DND-41 (cell line): Measurements from ENCODE around the gene LRP5.

Experiments used
- EZH2 ChIP-seq: IDR thresholded peaks from 3 replicates; pipeline ENCODE4 v1.6.1; 2012; ENCODE audit warnings: borderline replicate concordance, low read depth, mild to moderate bottlenecking, moderate library complexity, low read length, inconsistent platforms; ENCODE audit not compliant: severe bottlenecking
- TF ChIP-seq, protein P1 (sequence below): IDR thresholded peaks from 2 replicates; pipeline ENCODE4 v1.5.1; 2012; ENCODE audit warnings: borderline replicate concordance, low read length, moderate library complexity, mild to moderate bottlenecking; ENCODE audit not compliant: poor library complexity, severe bottlenecking; ENCODE audit errors: extremely low read depth

DNA sequence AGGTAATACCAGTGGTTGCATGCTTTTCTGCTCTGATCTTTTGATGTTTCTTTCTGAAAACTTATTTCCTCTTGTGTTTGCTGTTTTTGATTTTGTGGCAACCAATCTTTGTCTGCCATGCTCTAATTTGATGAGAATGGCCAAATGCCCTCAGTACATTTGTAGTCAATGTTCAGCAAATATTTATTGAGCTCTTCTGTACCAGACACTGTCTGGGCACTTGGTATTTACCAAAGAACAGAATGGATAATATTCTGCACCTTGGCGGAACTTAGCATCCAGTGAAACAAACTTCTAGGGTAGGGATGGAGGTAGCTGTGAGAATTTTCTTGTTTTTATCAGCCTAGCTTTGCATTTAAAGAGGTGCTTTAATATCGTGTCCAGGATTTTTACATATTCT lies 167.8 kb downstream of the LRP5 start:
- TF ChIP-seq, protein P1, sequence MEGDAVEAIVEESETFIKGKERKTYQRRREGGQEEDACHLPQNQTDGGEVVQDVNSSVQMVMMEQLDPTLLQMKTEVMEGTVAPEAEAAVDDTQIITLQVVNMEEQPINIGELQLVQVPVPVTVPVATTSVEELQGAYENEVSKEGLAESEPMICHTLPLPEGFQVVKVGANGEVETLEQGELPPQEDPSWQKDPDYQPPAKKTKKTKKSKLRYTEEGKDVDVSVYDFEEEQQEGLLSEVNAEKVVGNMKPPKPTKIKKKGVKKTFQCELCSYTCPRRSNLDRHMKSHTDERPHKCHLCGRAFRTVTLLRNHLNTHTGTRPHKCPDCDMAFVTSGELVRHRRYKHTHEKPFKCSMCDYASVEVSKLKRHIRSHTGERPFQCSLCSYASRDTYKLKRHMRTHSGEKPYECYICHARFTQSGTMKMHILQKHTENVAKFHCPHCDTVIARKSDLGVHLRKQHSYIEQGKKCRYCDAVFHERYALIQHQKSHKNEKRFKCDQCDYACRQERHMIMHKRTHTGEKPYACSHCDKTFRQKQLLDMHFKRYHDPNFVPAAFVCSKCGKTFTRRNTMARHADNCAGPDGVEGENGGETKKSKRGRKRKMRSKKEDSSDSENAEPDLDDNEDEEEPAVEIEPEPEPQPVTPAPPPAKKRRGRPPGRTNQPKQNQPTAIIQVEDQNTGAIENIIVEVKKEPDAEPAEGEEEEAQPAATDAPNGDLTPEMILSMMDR: no peak
- TF ChIP-seq EZH2: no peak
